ENCODE measurements around the gene DCLK2. TPM values are rescaled to one million over a fixed set of nuclear protein-coding genes. Genes with fewer than 3 reads are reported as not detected.

Gene DCLK2
- total RNA-seq, 1 experiment from 2014 or later, result 2.7 TPM

DNA sequence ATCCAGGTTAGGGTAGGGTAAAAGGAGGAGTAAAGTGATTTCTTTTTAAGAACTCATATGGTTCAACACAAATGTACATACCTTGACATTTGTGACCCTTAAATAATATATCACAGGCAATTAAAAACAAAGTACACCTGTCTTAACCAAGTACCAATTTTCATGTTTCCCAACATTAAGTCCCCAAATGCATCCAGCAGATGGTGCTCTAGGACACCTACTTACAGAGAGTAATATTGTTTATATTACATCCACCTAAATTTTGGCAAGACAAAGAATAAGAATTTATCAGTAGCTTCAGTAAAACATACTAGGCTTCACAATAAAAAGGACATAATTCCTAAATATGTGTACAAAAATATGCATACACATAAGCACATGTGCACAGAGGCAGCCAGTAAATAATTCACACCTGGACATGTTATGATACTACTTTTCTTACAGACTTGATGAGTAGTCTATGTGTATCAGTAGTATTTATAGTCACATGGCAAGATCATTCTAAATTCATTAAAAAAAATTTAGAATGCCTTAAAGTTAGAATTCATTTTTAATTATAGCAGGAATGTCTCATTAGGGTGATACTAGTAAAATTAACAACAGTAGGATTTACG, 219.7 kb downstream of the DCLK2 start:
- Histone ChIP-seq H3K36me3 (ENCODE audit: control insufficient read depth in 1 of 2, insufficient read depth in 2 of 2, low read length in 2 of 2) (no peaks in the 10 kb centered on the region), H3K4me2 (ENCODE audit: low read length) (no peak overlapping the region), H3K9me2 (ENCODE audit: insufficient read depth) (no peaks in the 10 kb centered on the region), H4K20me1 (ENCODE audit: insufficient read depth) (no peaks in the 10 kb centered on the region), H3K79me2 (ENCODE audit: insufficient read depth, low read length) (no peaks in the 10 kb centered on the region), H3K9me3 (ENCODE audit: control insufficient read depth in 1 of 2, insufficient read depth in 1 of 2, low read depth in 1 of 2, low read length in 2 of 2) (no peaks in the 10 kb centered on the region), H2AFZ (ENCODE audit: low read depth, low read length, poor library complexity, severe bottlenecking) (no peak overlapping the region), H3K4me1 (ENCODE audit: control insufficient read depth in 1 of 2, insufficient read depth in 2 of 2, low read length in 2 of 2) (peaks cover 0 to 5% of the 10 kb centered on the region in 2 experiments; a peak in 1 of 4 replicates), H3K9ac (ENCODE audit: low read length) (no peak overlapping the region), H3K27me3 (ENCODE audit: insufficient read depth, low read length) (no peaks in the 10 kb centered on the region), H3K27ac (ENCODE audit: low read depth, low read length) (no peak overlapping the region), H3K4me3 (replicated peaks in 1 of 2; ENCODE audit: low read depth in 1 of 2, low read length in 2 of 2) (no peak overlapping the region)
- DNase-seq (ENCODE audit: low read depth, low spot score) (peak; percentile 45), ATAC-seq (peak; percentile 54)
- no TSS peak for BruUV-seq (replicated peaks)
- CTCF ChIA-PET, result interaction anchor here (0.6 to 2.8 kb wide), 3 partner anchors 183 to 572 kb away, joined by 3 to 15 read pairs (median 3); no protein-coding TSS in a partner anchor
- POLR2A ChIA-PET, result no interaction called here
- RAD21 ChIA-PET (ENCODE audit: low non-redundant PET in 1 of 2, low total read pairs in 2 of 2, uncharacterized antibody in 2 of 2, unreplicated experiment in 2 of 2), result no interaction called here
- no peak for TF ChIP-seq ZNF274 (IDR thresholded peaks at IDR 0.05; ENCODE audit: low read depth, low read length)
- TF ChIP-seq ZBTB33 (IDR thresholded peaks at IDR 0.05; ENCODE audit: extremely low read depth, insufficient replicate concordance, low read length), result no peak
- TF ChIP-seq, protein P1, sequence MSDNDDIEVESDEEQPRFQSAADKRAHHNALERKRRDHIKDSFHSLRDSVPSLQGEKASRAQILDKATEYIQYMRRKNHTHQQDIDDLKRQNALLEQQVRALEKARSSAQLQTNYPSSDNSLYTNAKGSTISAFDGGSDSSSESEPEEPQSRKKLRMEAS (IDR thresholded peaks at IDR 0.05), result no peak
- TF ChIP-seq RAD21 (IDR thresholded peaks at IDR 0.05; ENCODE audit: low read depth), result peak; percentile 83
- no peak for TF ChIP-seq REST (IDR thresholded peaks at IDR 0.05; ENCODE audit: low read depth)
- TF ChIP-seq TCF7L2 (IDR thresholded peaks at IDR 0.05; ENCODE audit: borderline replicate concordance, extremely low read depth, insufficient read depth, insufficient read length), result no peak
- no peak for TF ChIP-seq JUND (IDR thresholded peaks at IDR 0.05)
- TF ChIP-seq SRF (IDR thresholded peaks at IDR 0.05; ENCODE audit: low read depth), result no peak
- no peak for TF ChIP-seq SIN3A (IDR thresholded peaks at IDR 0.05; ENCODE audit: low read depth)
- TF ChIP-seq EZH2 (IDR thresholded peaks at IDR 0.05), result no peak
- TF ChIP-seq, protein P2, sequence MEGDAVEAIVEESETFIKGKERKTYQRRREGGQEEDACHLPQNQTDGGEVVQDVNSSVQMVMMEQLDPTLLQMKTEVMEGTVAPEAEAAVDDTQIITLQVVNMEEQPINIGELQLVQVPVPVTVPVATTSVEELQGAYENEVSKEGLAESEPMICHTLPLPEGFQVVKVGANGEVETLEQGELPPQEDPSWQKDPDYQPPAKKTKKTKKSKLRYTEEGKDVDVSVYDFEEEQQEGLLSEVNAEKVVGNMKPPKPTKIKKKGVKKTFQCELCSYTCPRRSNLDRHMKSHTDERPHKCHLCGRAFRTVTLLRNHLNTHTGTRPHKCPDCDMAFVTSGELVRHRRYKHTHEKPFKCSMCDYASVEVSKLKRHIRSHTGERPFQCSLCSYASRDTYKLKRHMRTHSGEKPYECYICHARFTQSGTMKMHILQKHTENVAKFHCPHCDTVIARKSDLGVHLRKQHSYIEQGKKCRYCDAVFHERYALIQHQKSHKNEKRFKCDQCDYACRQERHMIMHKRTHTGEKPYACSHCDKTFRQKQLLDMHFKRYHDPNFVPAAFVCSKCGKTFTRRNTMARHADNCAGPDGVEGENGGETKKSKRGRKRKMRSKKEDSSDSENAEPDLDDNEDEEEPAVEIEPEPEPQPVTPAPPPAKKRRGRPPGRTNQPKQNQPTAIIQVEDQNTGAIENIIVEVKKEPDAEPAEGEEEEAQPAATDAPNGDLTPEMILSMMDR (IDR thresholded peaks at IDR 0.05 in 2 of 3, conservative IDR thresholded peaks at IDR 0.05 in 1 of 3; ENCODE audit: borderline replicate concordance in 1 of 3, insufficient read depth in 1 of 3, low read depth in 2 of 3, low read length in 2 of 3), result peak; percentile 52 to 81 (median 68); a peak in 5 of 6 replicates
- no peak for TF ChIP-seq EZH2phosphoT487 (IDR thresholded peaks at IDR 0.05; ENCODE audit: borderline replicate concordance)
- intact Hi-C loops (cut with micrococcal nuclease), result loop anchor here (1.0 to 5.0 kb wide), 3 partner anchors 569 to 749 kb away; no protein-coding TSS in a partner anchor

Data from HCT116 (cell line).